NCI-H2196 (cell line): ENCODE measurements around the gene EMSY.

Source experiments
- DNase-seq: peaks from one replicate; lab custom pipeline; 2025; ENCODE audit not compliant: unreplicated experiment; lab: John Stamatoyannopoulos, UW

The EMSY gene

GRCh38 chr11:76456571-76456970, 11.8 kb downstream of the EMSY start:
- no peak for DNase-seq

- no peak for DNase-seq
These were observed 14.5 kb downstream of the EMSY start for GRCh38 chr11:76459299-76459698.

GRCh38 chr11:76459846-76460245, 15.0 kb downstream of the EMSY start:
- DNase-seq = no peak

GRCh38 chr11:76462317-76462716, 17.5 kb downstream of the EMSY start:
- DNase-seq = no peak

GRCh38 chr11:76465701-76466100, 20.9 kb downstream of the EMSY start:
- DNase-seq = no peak

- DNase-seq = no peak
These were observed 21.8 kb downstream of the EMSY start for GRCh38 chr11:76466666-76467065.

- no peak for DNase-seq
These were observed 24.3 kb downstream of the EMSY start for GRCh38 chr11:76469141-76469540.

- no peak for DNase-seq
These were observed 26.6 kb downstream of the EMSY start for GRCh38 chr11:76471382-76471781.

- DNase-seq = no peak
These were observed 35.4 kb downstream of the EMSY start for GRCh38 chr11:76480241-76480640.

GRCh38 chr11:76491644-76492043, 46.8 kb downstream of the EMSY start:
- no peak for DNase-seq

GRCh38 chr11:76493040-76493439, 48.2 kb downstream of the EMSY start:
- DNase-seq = no peak

- no peak for DNase-seq
These were observed 49.1 kb downstream of the EMSY start for GRCh38 chr11:76493626-76494539.

- no peak for DNase-seq
These were observed 50.2 kb downstream of the EMSY start for GRCh38 chr11:76495019-76495418.

GRCh38 chr11:76496174-76496573, 51.4 kb downstream of the EMSY start:
- DNase-seq = no peak

- no peak for DNase-seq
These were observed 56.8 kb downstream of the EMSY start for GRCh38 chr11:76501526-76502202.

- no peak for DNase-seq
These were observed 62.0 kb downstream of the EMSY start for GRCh38 chr11:76506833-76507232.

GRCh38 chr11:76510060-76511047, 65.5 kb downstream of the EMSY start:
- DNase-seq = no peak

GRCh38 chr11:76512851-76513653, 68.2 kb downstream of the EMSY start:
- DNase-seq = peak; percentile 18

GRCh38 chr11:76513654-76514034, 68.8 kb downstream of the EMSY start:
- DNase-seq = no peak

GRCh38 chr11:76515494-76515893, 70.7 kb downstream of the EMSY start:
- no peak for DNase-seq
